Renal pelvis (tissue), 12 donors: ENCODE measurements around the gene MFAP1. TPM values are rescaled to one million over a fixed set of nuclear protein-coding genes. Genes with fewer than 3 reads are reported as not detected.
"Not testable (repeated sequence)": the region's sequence is repeated elsewhere in the genome, so short reads cannot be mapped to it uniquely, and the experiment has no call there.

Experiments
- DNase-seq: peaks from one replicate; pipeline ENCODE4 v3.0.0-alpha.2; 2013
- long read RNA-seq, 16 experiments: transcript quantifications; one replicate each; lab custom pipeline, GENCODE V29; 2026
- polyA plus RNA-seq, 3 donors: library from polyadenylated mRNA; unstranded; fragments of 120-200 nt; gene quantifications; one replicate each; pipeline ENCODE4 v1.2.1, GENCODE V29; 2013; ENCODE audit not compliant: insufficient read length in 3 of 3

The MFAP1 gene
- 10 to 100 TPM; 58.3 to 74.3 (median 71.1) TPM for polyA plus RNA-seq
- long read RNA-seq, donor 1, transcript MFAP1-201 (9 exons, 2,155 nt): major isoform, 21 of 31 reads
- long read RNA-seq, donor 1, partial matches to known transcripts: 8 of 31 reads
- long read RNA-seq, donor 1, other reads (novel, unspliced or antisense): 0 of 31 reads
- long read RNA-seq, donor 2, transcript MFAP1-201 (9 exons, 2,155 nt): major isoform, 19 of 39 reads
- long read RNA-seq, donor 2, partial matches to known transcripts: 20 of 39 reads
- long read RNA-seq, donor 2, other reads (novel, unspliced or antisense): 0 of 39 reads
- long read RNA-seq, donor 3, transcript MFAP1-201 (9 exons, 2,155 nt): major isoform, 28 of 45 reads
- long read RNA-seq, donor 3, partial matches to known transcripts: 17 of 45 reads
- long read RNA-seq, donor 3, other reads (novel, unspliced or antisense): 0 of 45 reads
- long read RNA-seq, donor 4, transcript MFAP1-201 (9 exons, 2,155 nt): major isoform, 16 of 18 reads
- long read RNA-seq, donor 4, partial matches to known transcripts: 0 of 18 reads
- long read RNA-seq, donor 4, other reads (novel, unspliced or antisense): 0 of 18 reads
- long read RNA-seq, donor 5, transcript MFAP1-201 (9 exons, 2,155 nt): major isoform, 5 of 6 reads
- long read RNA-seq, donor 5, partial matches to known transcripts: 0 of 6 reads
- long read RNA-seq, donor 5, other reads (novel, unspliced or antisense): 0 of 6 reads
- long read RNA-seq, donor 6, transcript MFAP1-201 (9 exons, 2,155 nt): major isoform, 25 of 25 reads
- long read RNA-seq, donor 6, partial matches to known transcripts: 0 of 25 reads
- long read RNA-seq, donor 6, other reads (novel, unspliced or antisense): 0 of 25 reads
- long read RNA-seq, donor 7, transcript MFAP1-201 (9 exons, 2,155 nt): major isoform, 15 of 53 reads
- long read RNA-seq, donor 7, partial matches to known transcripts: 37 of 53 reads
- long read RNA-seq, donor 7, other reads (novel, unspliced or antisense): 0 of 53 reads
- long read RNA-seq, donor 8, transcript MFAP1-201 (9 exons, 2,155 nt): major isoform, 5 of 11 reads
- long read RNA-seq, donor 8, partial matches to known transcripts: 5 of 11 reads
- long read RNA-seq, donor 8, other reads (novel, unspliced or antisense): 0 of 11 reads
- long read RNA-seq, donor 9, transcript MFAP1-201 (9 exons, 2,155 nt): major isoform, 22 of 28 reads
- long read RNA-seq, donor 9, partial matches to known transcripts: 6 of 28 reads
- long read RNA-seq, donor 9, other reads (novel, unspliced or antisense): 0 of 28 reads
- long read RNA-seq, donor 10, transcript MFAP1-201 (9 exons, 2,155 nt): major isoform, 14 of 41 reads
- long read RNA-seq, donor 10, partial matches to known transcripts: 24 of 41 reads
- long read RNA-seq, donor 10, other reads (novel, unspliced or antisense): 0 of 41 reads
- long read RNA-seq, donor 11, transcript MFAP1-201 (9 exons, 2,155 nt): major isoform, 13 of 25 reads
- long read RNA-seq, donor 11, partial matches to known transcripts: 12 of 25 reads
- long read RNA-seq, donor 11, other reads (novel, unspliced or antisense): 0 of 25 reads
- long read RNA-seq, donor 12, transcript MFAP1-201 (9 exons, 2,155 nt): major isoform, 26 of 42 reads
- long read RNA-seq, donor 12, partial matches to known transcripts: 15 of 42 reads
- long read RNA-seq, donor 12, other reads (novel, unspliced or antisense): 0 of 42 reads
- long read RNA-seq, donor 13, partial matches to known transcripts: 0 of 5 reads
- long read RNA-seq, donor 13, other reads (novel, unspliced or antisense): 0 of 5 reads
- long read RNA-seq, donor 14: 0 reads
- long read RNA-seq, donor 15: 0 reads
- long read RNA-seq, donor 16, transcript MFAP1-201 (9 exons, 2,155 nt): major isoform, 19 of 29 reads
- long read RNA-seq, donor 16, partial matches to known transcripts: 9 of 29 reads
- long read RNA-seq, donor 16, other reads (novel, unspliced or antisense): 0 of 29 reads

DNA sequence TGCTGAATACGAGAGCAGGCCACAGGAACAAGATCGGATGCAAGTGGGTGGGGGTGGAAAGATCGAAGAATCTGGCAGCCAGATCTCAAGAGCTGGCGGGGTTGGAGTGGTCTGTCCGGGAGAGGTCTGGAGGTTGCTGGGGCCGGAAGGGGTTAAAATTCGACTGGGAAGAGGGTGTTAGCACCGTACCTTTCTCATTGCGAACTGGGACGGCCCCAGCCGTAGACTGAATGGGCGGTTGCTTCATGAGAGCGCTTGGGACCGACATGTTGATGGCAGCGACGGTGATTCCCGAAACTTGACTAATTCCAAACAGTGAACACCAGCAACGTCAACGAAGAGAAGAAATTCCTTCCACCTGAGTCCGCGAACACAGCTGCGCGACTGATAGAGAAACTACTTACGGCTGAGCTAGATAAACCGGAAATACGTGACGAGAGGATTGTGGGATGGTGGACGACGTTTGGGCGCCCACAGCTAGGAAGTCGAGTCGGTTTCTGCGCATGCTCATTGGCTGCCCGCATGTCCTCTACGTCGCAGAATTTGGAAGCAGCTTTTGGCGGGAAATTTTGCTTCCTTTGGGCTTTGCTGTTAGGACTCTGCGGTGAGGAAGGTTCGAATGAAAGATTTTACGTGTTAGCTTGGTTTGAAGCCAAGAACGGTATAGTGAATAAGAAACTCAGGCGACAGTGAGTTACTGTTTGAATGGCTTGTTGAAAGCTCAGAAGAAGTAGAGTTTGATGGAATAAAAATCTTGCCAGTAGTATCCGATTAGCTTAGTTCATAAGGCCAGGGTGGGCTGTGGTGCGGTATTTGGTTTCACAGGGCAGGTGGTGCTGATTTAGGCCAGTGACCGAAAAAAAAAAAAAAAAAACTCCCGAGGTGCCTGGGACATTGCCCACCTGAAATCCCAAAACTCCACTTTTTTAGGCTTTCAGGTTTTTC lies at the start of gene MFAP1:
MFAP1 (minus strand) TSS at position 389 of the 945 bp plus-strand sequence; CDS start at position 268, 121 bp downstream.
- DNase-seq: peak; percentile 95

GRCh38 chr15:43873651-43874050 lies 49.2 kb upstream of the MFAP1 start:
- DNase-seq: no peak

GRCh38 chr15:43872416-43873020 lies 48.0 kb upstream of the MFAP1 start:
- peak; percentile 68 for DNase-seq

DNA sequence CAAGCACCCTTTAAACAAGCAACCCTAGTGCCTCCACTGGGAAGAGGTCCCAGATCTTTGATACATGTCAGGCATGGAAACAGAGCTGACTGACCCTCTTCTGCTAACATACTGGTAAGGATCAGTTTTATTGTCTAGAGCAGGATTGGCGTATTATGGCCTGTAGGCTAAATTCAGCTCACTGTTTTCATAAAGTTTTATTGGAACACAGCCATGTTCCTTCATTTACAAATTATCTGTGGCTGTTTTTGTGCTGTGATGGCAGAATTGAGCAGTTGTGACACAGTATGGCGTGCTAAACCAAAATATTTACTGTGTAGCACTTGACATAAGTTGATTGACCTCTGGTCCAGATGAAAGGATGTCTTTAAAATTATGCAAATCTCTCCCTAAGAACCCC lies 47.3 kb upstream of the MFAP1 start:
- DNase-seq: no peak

DNA sequence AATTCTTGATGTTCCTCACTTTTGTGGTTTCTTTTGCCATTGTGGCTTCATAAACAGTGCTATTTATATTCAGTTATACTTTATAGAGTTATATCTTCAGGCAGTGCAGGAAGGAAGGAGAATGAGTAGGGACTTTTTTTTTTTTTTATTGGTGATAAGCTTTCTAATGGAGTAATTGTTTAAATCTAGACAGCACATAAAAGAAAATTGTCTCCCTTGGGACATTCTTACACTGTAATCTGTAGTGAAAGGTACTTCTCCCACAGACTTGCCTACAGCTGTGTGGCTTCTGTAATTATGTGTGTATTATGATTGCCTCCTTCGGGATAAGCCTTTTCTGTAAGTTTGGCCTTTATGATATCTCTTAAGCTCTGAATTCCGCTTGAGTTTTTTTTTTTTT lies 43.9 kb upstream of the MFAP1 start:
- peak; percentile 7 for DNase-seq

- DNase-seq: no peak
Observed at GRCh38 chr15:43867096-43867495, 42.6 kb upstream of the MFAP1 start.

- not testable (repeated sequence) for DNase-seq
Observed at GRCh38 chr15:43866636-43867035, 42.1 kb upstream of the MFAP1 start.

- DNase-seq: no peak
Observed at GRCh38 chr15:43859546-43859945, 35.1 kb upstream of the MFAP1 start.

- DNase-seq: no peak
Observed at GRCh38 chr15:43854801-43855200, 30.3 kb upstream of the MFAP1 start.

DNA sequence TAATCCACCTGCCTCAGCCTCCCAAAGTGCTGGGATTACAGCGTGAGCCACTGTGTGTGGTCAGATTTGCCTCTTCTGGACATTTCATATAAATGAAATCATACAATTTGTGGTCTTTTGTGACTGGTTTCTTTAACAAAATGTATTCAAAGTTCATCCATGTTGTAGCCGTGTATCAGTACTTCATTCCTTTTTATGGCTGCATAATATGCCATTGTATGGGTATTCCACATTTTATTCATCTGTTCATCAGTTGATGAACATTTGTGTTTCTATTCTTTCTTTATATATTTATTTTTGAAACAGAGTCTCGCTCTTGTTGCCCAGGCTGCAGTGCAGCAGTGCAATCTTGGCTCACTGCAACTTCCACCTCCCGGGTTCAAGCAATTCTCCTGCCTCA lies 28.1 kb upstream of the MFAP1 start:
- DNase-seq: no peak

DNA sequence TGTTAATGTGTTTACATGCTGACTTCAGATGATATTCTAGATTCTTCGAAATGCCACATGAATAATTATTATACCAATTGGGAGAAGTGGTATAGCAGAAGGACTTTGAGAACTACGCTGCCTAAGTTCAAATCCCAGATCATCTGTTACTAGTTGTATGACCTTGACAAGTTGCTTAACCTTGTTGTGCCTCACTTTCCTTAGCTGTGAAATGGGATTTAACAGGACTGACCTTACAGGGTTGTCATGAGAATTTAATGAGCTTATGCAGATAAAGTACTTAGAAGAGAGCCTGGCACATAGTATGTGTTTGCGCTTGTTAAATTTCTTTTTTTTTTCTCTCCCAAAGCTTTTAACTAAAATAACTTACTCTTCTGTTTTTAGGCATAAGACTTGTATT lies 26.8 kb upstream of the MFAP1 start:
- DNase-seq: no peak

- DNase-seq: no peak
Observed at GRCh38 chr15:43845421-43845820, 20.9 kb upstream of the MFAP1 start.

GRCh38 chr15:43832485-43832884 lies 8.0 kb upstream of the MFAP1 start:
- not testable (repeated sequence) for DNase-seq

- not testable (repeated sequence) for DNase-seq
Observed at GRCh38 chr15:43831519-43832052, 7.1 kb upstream of the MFAP1 start.

GRCh38 chr15:43830691-43831275 lies 6.3 kb upstream of the MFAP1 start:
- not testable (repeated sequence) for DNase-seq

- not testable (repeated sequence) for DNase-seq
Observed at GRCh38 chr15:43829951-43830540, 5.6 kb upstream of the MFAP1 start.

GRCh38 chr15:43828061-43828657 lies 3.7 kb upstream of the MFAP1 start:
- no peak for DNase-seq
